CD4-positive, CD25-positive, alpha-beta regulatory T cell (primary cell): Measurements from ENCODE around the gene NPFF. TPM values are rescaled to one million over a fixed set of nuclear protein-coding genes. Genes with fewer than 3 reads are reported as not detected.
A peak's percentile ranks its signal among the peaks of the same experiment; 100 is the strongest.

Source experiments
- ATAC-seq, 2 donors: fragments of 150-1000 bp; cut with Tn5 transposase; one replicate each; pipeline ENCODE4 v1.10.0; 2021; ENCODE audit warnings: low read depth in 2 of 2, moderate number of reproducible peaks in 2 of 2, moderate library complexity in 1 of 2
- DNase-seq, 3 donors: peaks; one replicate each; pipeline versions ENCODE4 v3.0.0 to v3.0.0-alpha.2; 2012 to 2022; ENCODE audit warnings: mixed read lengths in 1 of 3
- H3K27ac ChIP-seq: one replicate; pipeline ENCODE4 v1.7.0; 2013; ENCODE audit warnings: mild to moderate bottlenecking, low read length; ENCODE audit not compliant: insufficient read depth, poor library complexity, severe bottlenecking
- H3K27me3 ChIP-seq: one replicate; pipeline ENCODE4 v1.7.0; 2013; ENCODE audit warnings: low read length; ENCODE audit not compliant: control insufficient read depth, insufficient read depth
- H3K36me3 ChIP-seq: one replicate; pipeline ENCODE4 v1.7.0; 2013; ENCODE audit warnings: mild to moderate bottlenecking, low read length, moderate library complexity; ENCODE audit not compliant: control insufficient read depth, insufficient read depth
- H3K4me1 ChIP-seq: 2 replicates; pipeline ENCODE4 v1.7.0; 2013; ENCODE audit warnings: mild to moderate bottlenecking, low read length; ENCODE audit not compliant: insufficient read depth, control insufficient read depth, poor library complexity, severe bottlenecking
- H3K4me3 ChIP-seq: one replicate; pipeline ENCODE4 v1.7.0; 2013; ENCODE audit warnings: low read depth, mild to moderate bottlenecking, low read length, moderate library complexity
- H3K9me3 ChIP-seq, 2 experiments: 1 replicate in 1 of 2; 2 replicates in 1 of 2; pipeline ENCODE4 v1.7.0; 2013; ENCODE audit warnings: low read length in 2 of 2, mild to moderate bottlenecking in 1 of 2, moderate library complexity in 1 of 2; ENCODE audit not compliant: control insufficient read depth in 2 of 2
- H3K27ac Mint-ChIP-seq, 3 donors: one replicate each; pipeline ENCODE4 v1.8.0; 2020 to 2022; ENCODE audit warnings: mild to moderate bottlenecking in 3 of 3, mixed read lengths in 3 of 3, moderate library complexity in 2 of 3
- H3K27me3 Mint-ChIP-seq: one replicate; pipeline ENCODE4 v1.8.0; 2022; ENCODE audit warnings: mild to moderate bottlenecking, mixed read lengths
- H3K36me3 Mint-ChIP-seq: one replicate; pipeline ENCODE4 v1.8.0; 2020; ENCODE audit warnings: mixed read lengths
- H3K4me1 Mint-ChIP-seq, 4 donors: one replicate each; pipeline ENCODE4 v1.8.0; 2020 to 2022; ENCODE audit warnings: mixed read lengths in 4 of 4, mild to moderate bottlenecking in 1 of 4
- H3K4me3 Mint-ChIP-seq, 4 donors: one replicate each; pipeline ENCODE4 v1.8.0; 2020 to 2022; ENCODE audit warnings: mild to moderate bottlenecking in 4 of 4, mixed read lengths in 4 of 4, moderate library complexity in 3 of 4
- H3K9me3 Mint-ChIP-seq, 7 donors: one replicate each; pipeline ENCODE4 v1.8.0; 2020 to 2022; ENCODE audit warnings: mixed read lengths in 7 of 7, mild to moderate bottlenecking in 3 of 7, moderate library complexity in 2 of 7
- polyA plus RNA-seq, 4 donors: library from polyadenylated mRNA; unstranded; fragments of 300-500 nt; fragmentation: Illumina TruSeq; gene quantifications; one replicate each; pipeline ENCODE4 v1.2.3, GENCODE V29; 2021
- total RNA-seq: library from RNA; stranded (reverse); gene quantifications from one replicate; pipeline ENCODE4 v1.2.3, GENCODE V29; 2022

Gene NPFF
- total and polyA plus RNA-seq, 5 donors from 2014 or later: not detected

- peaks cover 12 to 47% (median 16%) of the 10 kb centered on the region in 4 donors for H3K4me1 Mint-ChIP-seq
- H3K27me3 Mint-ChIP-seq: no peaks in the 10 kb centered on the region
- peak overlapping the region in 1 of 4 donors; percentile 73 for H3K4me3 Mint-ChIP-seq
- H3K9me3 Mint-ChIP-seq: no peaks in the 10 kb centered on the region
- peak overlapping the region in 1 of 3 donors; percentile 71 for H3K27ac Mint-ChIP-seq
- no peaks in the 10 kb centered on the region for H3K27me3 ChIP-seq
- no peak for DNase-seq
- peak overlapping the region; percentile 30 for H3K27ac ChIP-seq
- no peaks in the 10 kb centered on the region for H3K4me1 ChIP-seq
- H3K36me3 Mint-ChIP-seq: peaks cover 65% of the 10 kb centered on the region
- ATAC-seq: no peak
- no peak overlapping the region for H3K4me3 ChIP-seq
- no peaks in the 10 kb centered on the region for H3K9me3 ChIP-seq
- H3K36me3 ChIP-seq: peaks cover 99% of the 10 kb centered on the region
These were observed 42.4 kb downstream of the NPFF start for GRCh38 chr12:53464685-53465418.

- Mint-ChIP-seq H3K36me3 (peaks cover 70% of the 10 kb centered on the region), H3K4me1 (peaks cover 15 to 50% (median 19%) of the 10 kb centered on the region in 4 donors), H3K27me3 (no peaks in the 10 kb centered on the region), H3K4me3 (no peak overlapping the region), H3K9me3 (no peaks in the 10 kb centered on the region), H3K27ac (peak overlapping the region in 1 of 3 donors; percentile 9)
- Histone ChIP-seq H3K27ac (no peak overlapping the region), H3K4me1 (no peaks in the 10 kb centered on the region), H3K36me3 (peaks cover 99% of the 10 kb centered on the region), H3K9me3 (no peaks in the 10 kb centered on the region), H3K4me3 (no peak overlapping the region), H3K27me3 (no peaks in the 10 kb centered on the region)
- ATAC-seq: no peak
- no peak for DNase-seq
These were observed 43.3 kb downstream of the NPFF start for GRCh38 chr12:53463802-53464560.

- Mint-ChIP-seq H3K4me1 (peaks cover 16 to 52% (median 21%) of the 10 kb centered on the region in 4 donors), H3K36me3 (peaks cover 63% of the 10 kb centered on the region), H3K4me3 (no peak overlapping the region), H3K27ac (no peak overlapping the region), H3K27me3 (no peaks in the 10 kb centered on the region), H3K9me3 (no peaks in the 10 kb centered on the region)
- no peak for DNase-seq
- H3K4me3 ChIP-seq: no peak overlapping the region
- H3K27me3 ChIP-seq: no peaks in the 10 kb centered on the region
- no peak for ATAC-seq
- H3K4me1 ChIP-seq: peaks cover 3% of the 10 kb centered on the region
- H3K9me3 ChIP-seq: no peaks in the 10 kb centered on the region
- H3K36me3 ChIP-seq: peaks cover 100% of the 10 kb centered on the region
- no peak overlapping the region for H3K27ac ChIP-seq
These were observed 44.3 kb downstream of the NPFF start for GRCh38 chr12:53462935-53463334.

GRCh38 chr12:53461591-53461990 lies 45.7 kb downstream of the NPFF start:
- no peak overlapping the region for H3K27ac ChIP-seq
- H3K9me3 ChIP-seq: no peaks in the 10 kb centered on the region
- Mint-ChIP-seq H3K36me3 (peaks cover 55% of the 10 kb centered on the region), H3K27me3 (no peaks in the 10 kb centered on the region), H3K9me3 (no peaks in the 10 kb centered on the region), H3K4me3 (no peak overlapping the region), H3K27ac (no peak overlapping the region), H3K4me1 (peaks cover 16 to 50% (median 20%) of the 10 kb centered on the region in 4 donors)
- H3K4me1 ChIP-seq: peaks cover 3% of the 10 kb centered on the region
- H3K4me3 ChIP-seq: no peak overlapping the region
- no peak for ATAC-seq
- no peaks in the 10 kb centered on the region for H3K27me3 ChIP-seq
- peaks cover 100% of the 10 kb centered on the region for H3K36me3 ChIP-seq
- DNase-seq: no peak

GRCh38 chr12:53461059-53461458 lies 46.2 kb downstream of the NPFF start:
- peaks cover 51% of the 10 kb centered on the region for H3K36me3 Mint-ChIP-seq
- peak overlapping the region in 1 of 3 donors; percentile 39 for H3K27ac Mint-ChIP-seq
- no peak for ATAC-seq
- no peak for DNase-seq
- peak overlapping the region in 1 of 4 donors; percentile 22 for H3K4me3 Mint-ChIP-seq
- Histone ChIP-seq H3K4me3 (no peak overlapping the region), H3K27me3 (no peaks in the 10 kb centered on the region), H3K9me3 (no peaks in the 10 kb centered on the region), H3K4me1 (peaks cover 3% of the 10 kb centered on the region), H3K36me3 (peaks cover 100% of the 10 kb centered on the region), H3K27ac (no peak overlapping the region)
- H3K27me3 Mint-ChIP-seq: no peaks in the 10 kb centered on the region
- H3K9me3 Mint-ChIP-seq: no peaks in the 10 kb centered on the region
- H3K4me1 Mint-ChIP-seq: peaks cover 16 to 48% (median 21%) of the 10 kb centered on the region in 4 donors

- Histone ChIP-seq H3K27ac (no peak overlapping the region), H3K36me3 (peaks cover 99% of the 10 kb centered on the region), H3K27me3 (no peaks in the 10 kb centered on the region), H3K9me3 (no peaks in the 10 kb centered on the region), H3K4me3 (no peak overlapping the region), H3K4me1 (peaks cover 11% of the 10 kb centered on the region)
- peaks cover 60% of the 10 kb centered on the region for H3K36me3 Mint-ChIP-seq
- H3K27me3 Mint-ChIP-seq: no peaks in the 10 kb centered on the region
- ATAC-seq: no peak
- no peak for DNase-seq
- peaks cover 0 to 2% (median 0%) of the 10 kb centered on the region in 7 donors for H3K9me3 Mint-ChIP-seq
- peak overlapping the region in 1 of 3 donors; percentile 44 for H3K27ac Mint-ChIP-seq
- H3K4me3 Mint-ChIP-seq: no peak overlapping the region
- H3K4me1 Mint-ChIP-seq: peaks cover 16 to 58% (median 32%) of the 10 kb centered on the region in 4 donors
These were observed 48.2 kb downstream of the NPFF start for GRCh38 chr12:53459097-53459496.
